HL-60 (cell line): Measurements from ENCODE around the gene KRT85.

Experiments used
- DNase-seq, 2 experiments: peaks; one replicate each; pipeline ENCODE4 v3.0.0-alpha.2; 2010 to 2020; ENCODE audit warnings: low read depth in 1 of 2, low spot score in 1 of 2
- H3K27ac ChIP-seq: fragments of 250-450 bp; sonication (Bioruptor Pico); replicated peaks from 2 replicates; pipeline ENCODE4 v1.5.1; 2020; ENCODE audit warnings: mild to moderate bottlenecking, moderate library complexity
- H3K27me3 ChIP-seq: fragments of 250-450 bp; sonication (Bioruptor Pico); 2 replicates; pipeline ENCODE4 v1.5.1; 2021; ENCODE audit warnings: mild to moderate bottlenecking, moderate library complexity; ENCODE audit not compliant: insufficient read depth, poor library complexity, severe bottlenecking
- H3K4me3 ChIP-seq: replicated peaks from 2 replicates; pipeline ENCODE4 v1.5.1; 2011; ENCODE audit warnings: mild to moderate bottlenecking, control low read depth, low read length; ENCODE audit not compliant: insufficient read depth
- GABPA ChIP-seq: IDR thresholded peaks from 2 replicates; pipeline ENCODE4 v1.6.1; 2012; ENCODE audit warnings: low read depth
- POLR2AphosphoS5 ChIP-seq: IDR thresholded peaks from 2 replicates; pipeline ENCODE4 v1.6.1; 2012; ENCODE audit warnings: low read depth
- SPI1 ChIP-seq: IDR thresholded peaks from 2 replicates; pipeline ENCODE4 v1.6.1; 2012; ENCODE audit warnings: low read depth, mild to moderate bottlenecking, borderline replicate concordance
- TF ChIP-seq, protein P1 (sequence below): IDR thresholded peaks from 2 replicates; pipeline ENCODE4 v1.6.1; 2012; ENCODE audit warnings: low read depth; ENCODE audit not compliant: insufficient replicate concordance
- TF ChIP-seq, protein P2 (sequence below): IDR thresholded peaks from one replicate; pipeline ENCODE4 v1.5.1; 2011; ENCODE audit warnings: low read length, control low read depth, inconsistent platforms; ENCODE audit not compliant: insufficient read depth

The KRT85 gene

DNA sequence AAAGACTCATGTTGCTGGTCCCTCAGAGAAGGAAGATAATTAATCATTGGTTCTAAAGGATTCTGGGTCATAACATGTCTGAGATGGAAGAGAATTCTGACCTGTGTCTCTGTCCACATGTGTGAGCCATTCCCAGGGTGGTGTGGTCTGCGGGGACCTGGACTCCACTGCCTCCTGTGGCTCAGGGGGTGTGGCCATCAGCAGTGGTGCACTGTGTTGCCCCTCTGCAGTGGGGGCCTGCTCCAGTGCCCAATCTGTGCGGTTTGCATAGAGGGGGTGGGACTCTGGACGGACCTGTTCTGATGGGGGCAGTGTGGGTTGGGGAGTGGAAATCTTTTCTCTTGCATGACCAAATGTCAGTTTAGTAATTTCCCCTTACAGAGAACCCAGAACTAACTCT is 13.5 kb downstream of the KRT85 start:
- DNase-seq: no peak
- Histone ChIP-seq H3K27me3 (no peaks in the 10 kb centered on the region), H3K4me3 (no peak overlapping the region), H3K27ac (no peak overlapping the region)
- no peak for TF ChIP-seq POLR2AphosphoS5
- no peak for TF ChIP-seq SPI1
- TF ChIP-seq, protein P1, sequence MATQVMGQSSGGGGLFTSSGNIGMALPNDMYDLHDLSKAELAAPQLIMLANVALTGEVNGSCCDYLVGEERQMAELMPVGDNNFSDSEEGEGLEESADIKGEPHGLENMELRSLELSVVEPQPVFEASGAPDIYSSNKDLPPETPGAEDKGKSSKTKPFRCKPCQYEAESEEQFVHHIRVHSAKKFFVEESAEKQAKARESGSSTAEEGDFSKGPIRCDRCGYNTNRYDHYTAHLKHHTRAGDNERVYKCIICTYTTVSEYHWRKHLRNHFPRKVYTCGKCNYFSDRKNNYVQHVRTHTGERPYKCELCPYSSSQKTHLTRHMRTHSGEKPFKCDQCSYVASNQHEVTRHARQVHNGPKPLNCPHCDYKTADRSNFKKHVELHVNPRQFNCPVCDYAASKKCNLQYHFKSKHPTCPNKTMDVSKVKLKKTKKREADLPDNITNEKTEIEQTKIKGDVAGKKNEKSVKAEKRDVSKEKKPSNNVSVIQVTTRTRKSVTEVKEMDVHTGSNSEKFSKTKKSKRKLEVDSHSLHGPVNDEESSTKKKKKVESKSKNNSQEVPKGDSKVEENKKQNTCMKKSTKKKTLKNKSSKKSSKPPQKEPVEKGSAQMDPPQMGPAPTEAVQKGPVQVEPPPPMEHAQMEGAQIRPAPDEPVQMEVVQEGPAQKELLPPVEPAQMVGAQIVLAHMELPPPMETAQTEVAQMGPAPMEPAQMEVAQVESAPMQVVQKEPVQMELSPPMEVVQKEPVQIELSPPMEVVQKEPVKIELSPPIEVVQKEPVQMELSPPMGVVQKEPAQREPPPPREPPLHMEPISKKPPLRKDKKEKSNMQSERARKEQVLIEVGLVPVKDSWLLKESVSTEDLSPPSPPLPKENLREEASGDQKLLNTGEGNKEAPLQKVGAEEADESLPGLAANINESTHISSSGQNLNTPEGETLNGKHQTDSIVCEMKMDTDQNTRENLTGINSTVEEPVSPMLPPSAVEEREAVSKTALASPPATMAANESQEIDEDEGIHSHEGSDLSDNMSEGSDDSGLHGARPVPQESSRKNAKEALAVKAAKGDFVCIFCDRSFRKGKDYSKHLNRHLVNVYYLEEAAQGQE: no peak
- TF ChIP-seq, protein P2, sequence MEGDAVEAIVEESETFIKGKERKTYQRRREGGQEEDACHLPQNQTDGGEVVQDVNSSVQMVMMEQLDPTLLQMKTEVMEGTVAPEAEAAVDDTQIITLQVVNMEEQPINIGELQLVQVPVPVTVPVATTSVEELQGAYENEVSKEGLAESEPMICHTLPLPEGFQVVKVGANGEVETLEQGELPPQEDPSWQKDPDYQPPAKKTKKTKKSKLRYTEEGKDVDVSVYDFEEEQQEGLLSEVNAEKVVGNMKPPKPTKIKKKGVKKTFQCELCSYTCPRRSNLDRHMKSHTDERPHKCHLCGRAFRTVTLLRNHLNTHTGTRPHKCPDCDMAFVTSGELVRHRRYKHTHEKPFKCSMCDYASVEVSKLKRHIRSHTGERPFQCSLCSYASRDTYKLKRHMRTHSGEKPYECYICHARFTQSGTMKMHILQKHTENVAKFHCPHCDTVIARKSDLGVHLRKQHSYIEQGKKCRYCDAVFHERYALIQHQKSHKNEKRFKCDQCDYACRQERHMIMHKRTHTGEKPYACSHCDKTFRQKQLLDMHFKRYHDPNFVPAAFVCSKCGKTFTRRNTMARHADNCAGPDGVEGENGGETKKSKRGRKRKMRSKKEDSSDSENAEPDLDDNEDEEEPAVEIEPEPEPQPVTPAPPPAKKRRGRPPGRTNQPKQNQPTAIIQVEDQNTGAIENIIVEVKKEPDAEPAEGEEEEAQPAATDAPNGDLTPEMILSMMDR: no peak
- no peak for TF ChIP-seq GABPA

DNA sequence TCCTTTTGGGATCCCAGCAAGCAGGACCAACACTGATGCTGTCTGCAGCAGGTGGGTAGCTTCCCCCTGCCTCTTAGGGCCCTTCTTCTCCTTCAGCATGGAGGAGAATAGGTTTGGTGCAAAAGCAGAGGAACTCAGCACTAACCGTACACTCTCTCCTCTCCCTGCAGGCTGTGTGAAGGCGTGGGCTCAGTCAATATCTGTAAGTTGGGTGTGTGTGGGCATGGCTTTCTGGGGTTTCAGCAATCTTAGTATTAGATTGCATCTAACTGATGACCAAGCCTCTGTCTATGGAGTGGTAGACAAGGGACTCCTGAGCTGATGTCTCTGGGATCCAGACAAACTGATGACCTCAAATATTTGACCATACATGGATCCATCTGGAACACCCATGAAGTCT is 14.3 kb downstream of the KRT85 start:
- no peak for TF ChIP-seq POLR2AphosphoS5
- TF ChIP-seq, protein P1: no peak
- no peak for TF ChIP-seq SPI1
- TF ChIP-seq, protein P2: no peak
- TF ChIP-seq GABPA: no peak
- H3K27me3 ChIP-seq: no peaks in the 10 kb centered on the region
- H3K27ac ChIP-seq: no peak overlapping the region
- no peak for DNase-seq
- H3K4me3 ChIP-seq: no peak overlapping the region

DNA sequence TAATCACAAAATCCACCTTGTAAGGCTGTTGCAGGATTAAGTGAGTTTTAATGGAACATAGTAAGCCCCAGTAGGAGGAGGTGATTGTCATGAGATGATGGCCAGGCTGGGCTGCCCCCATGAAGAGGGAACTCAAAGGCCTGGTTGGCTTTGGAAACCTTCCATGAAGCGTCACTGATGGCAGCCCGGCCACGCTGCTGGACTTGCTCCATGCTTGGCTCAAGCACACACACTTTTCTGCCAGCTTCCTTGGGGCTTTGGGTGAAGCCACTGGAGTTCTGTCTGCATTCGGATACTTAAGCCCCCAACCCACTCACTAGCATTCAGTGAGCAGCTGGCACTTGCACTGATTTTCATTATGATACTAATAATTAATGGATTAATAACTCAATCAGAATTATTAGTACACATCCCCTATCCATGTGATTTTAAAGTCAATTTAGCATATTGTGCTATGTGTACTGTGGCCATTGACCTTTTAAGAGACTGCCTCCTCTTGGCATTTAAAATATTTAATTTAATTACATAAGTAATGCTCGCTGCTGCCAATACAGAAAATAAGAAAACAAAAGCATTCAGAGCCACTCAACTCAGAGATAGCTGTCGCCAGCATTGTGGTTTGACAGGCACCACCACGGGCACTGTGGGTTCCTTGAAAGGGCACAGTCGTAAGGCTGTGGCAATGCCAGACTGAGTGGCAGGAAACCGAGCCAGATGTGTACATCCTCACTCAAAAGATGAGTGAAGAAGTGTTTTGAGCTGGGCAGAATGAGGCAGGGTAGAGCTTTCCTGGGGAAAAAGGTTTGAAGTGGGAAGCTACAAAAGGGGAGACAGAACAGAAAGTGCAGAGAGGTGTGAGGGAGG is 15.9 kb downstream of the KRT85 start:
- Histone ChIP-seq H3K27ac (no peak overlapping the region), H3K4me3 (no peak overlapping the region), H3K27me3 (no peaks in the 10 kb centered on the region)
- TF ChIP-seq SPI1: no peak
- TF ChIP-seq, protein P2: no peak
- no peak for TF ChIP-seq GABPA
- no peak for TF ChIP-seq POLR2AphosphoS5
- TF ChIP-seq, protein P1: no peak
- DNase-seq: no peak
